Panc1 (cell line): Measurements from ENCODE around the gene NADSYN1. TPM values are rescaled to one million over a fixed set of nuclear protein-coding genes. Genes with fewer than 3 reads are reported as not detected.

Experiments used
- ATAC-seq: fragments of 200-7000 bp; cut with Tn5 transposase; 2 replicates; pipeline ENCODE4 v1.9.1; 2020; ENCODE audit warnings: mild to moderate bottlenecking, moderate library complexity
- BruUV-seq: library from RNA; stranded (reverse); fragments of 400-500 nt; replicated peaks from 2 replicates; lab custom pipeline; 2021; lab: Mats Ljungman, UMichigan
- CTCF ChIA-PET: fragments of 300-600 bp; sonication (Branson Sonifier 250); formaldehyde crosslinking; loops from one replicate; lab custom pipeline; 2022; ENCODE audit warnings: antibody characterized with exemption; lab: Charles Lee
- POLR2A ChIA-PET: fragments of 300-600 bp; sonication (Branson Sonifier 250); formaldehyde crosslinking; loops from one replicate; lab custom pipeline; 2022; ENCODE audit warnings: antibody characterized with exemption; lab: Charles Lee
- DNase-seq: peaks from one replicate; pipeline ENCODE4 v3.0.0-alpha.2; 2010; ENCODE audit warnings: low read depth, low spot score
- H3K27ac ChIP-seq: 2 replicates; pipeline ENCODE4 v1.5.1; 2011; ENCODE audit warnings: mild to moderate bottlenecking, low read length, inconsistent platforms
- H3K27me3 ChIP-seq: fragments of 200-500 bp; sonication (Bioruptor generic); 2 replicates; pipeline ENCODE4 v1.6.0; 2014; ENCODE audit warnings: low read length, inconsistent platforms; ENCODE audit not compliant: control insufficient read depth, insufficient read depth
- H3K36me3 ChIP-seq: fragments of 200-500 bp; sonication (Bioruptor generic); 2 replicates; pipeline ENCODE4 v1.5.1; 2014; ENCODE audit warnings: inconsistent platforms, mild to moderate bottlenecking, low read length, moderate library complexity; ENCODE audit not compliant: control insufficient read depth, insufficient read depth
- H3K4me1 ChIP-seq: 2 replicates; pipeline ENCODE4 v1.5.1; 2011; ENCODE audit warnings: inconsistent platforms, mild to moderate bottlenecking, low read length, moderate library complexity; ENCODE audit not compliant: control insufficient read depth, insufficient read depth
- H3K4me3 ChIP-seq, 2 experiments: 2 replicates each; pipeline ENCODE4 v1.5.1; 2011 to 2012; ENCODE audit warnings: low read depth in 2 of 2, low read length in 2 of 2, mild to moderate bottlenecking in 2 of 2, inconsistent platforms in 1 of 2, moderate library complexity in 1 of 2
- H3K9me3 ChIP-seq: fragments of 200-500 bp; sonication (Bioruptor generic); 2 replicates; pipeline ENCODE4 v1.5.1; 2014; ENCODE audit warnings: low read depth, mild to moderate bottlenecking, inconsistent platforms, low read length, moderate library complexity; ENCODE audit not compliant: control insufficient read depth, insufficient read depth
- CTCF ChIP-seq: fragments of 450-650 bp; IDR thresholded peaks from 2 replicates; pipeline ENCODE4 v1.5.1; 2017; ENCODE audit warnings: mild to moderate bottlenecking
- POLR2AphosphoS5 ChIP-seq: IDR thresholded peaks from 2 replicates; pipeline ENCODE4 v1.6.1; 2012; ENCODE audit warnings: mild to moderate bottlenecking, low read depth, low read length, moderate library complexity
- REST ChIP-seq, 2 experiments: IDR thresholded peaks; 2 replicates each; pipeline ENCODE4 v1.6.1; 2011 to 2012; ENCODE audit warnings: low read depth in 2 of 2, control low read depth in 1 of 2, low read length in 1 of 2, mild to moderate bottlenecking in 1 of 2, moderate library complexity in 1 of 2; ENCODE audit not compliant: insufficient read depth in 1 of 2
- SIN3A ChIP-seq: IDR thresholded peaks from 2 replicates; pipeline ENCODE4 v1.6.1; 2012; ENCODE audit warnings: low read depth, mild to moderate bottlenecking, low read length, moderate library complexity, borderline replicate concordance; ENCODE audit not compliant: insufficient read depth
- TCF7L2 ChIP-seq: IDR thresholded peaks from 2 replicates; pipeline ENCODE4 v1.6.1; 2011; ENCODE audit warnings: mild to moderate bottlenecking, low read depth, low read length, inconsistent platforms
- in situ Hi-C: cut with HindIII; loops from 2 replicates; pipeline ENCODE4 v1.10.0; 2016; ENCODE audit warnings: low sequenced_read_pairs, low pct_unique_long_range_greater_than_20kb
- intact Hi-C: fragments of 100-400 bp; cut with micrococcal nuclease; formaldehyde crosslinking; loops from one replicate; pipeline ENCODE4 v1.10.0; 2022; ENCODE audit not compliant: unreplicated experiment
- total RNA-seq: library from RNA; stranded (reverse); gene quantifications from one replicate; pipeline ENCODE4 v1.2.1, GENCODE V29; 2021; ENCODE audit not compliant: unreplicated experiment

Gene NADSYN1
- total RNA-seq, 1 experiment from 2014 or later: 76.1 TPM

- no peaks in the 10 kb centered on the region for H3K4me1 ChIP-seq
- intact Hi-C loops (no loop called here), in situ Hi-C loops (no loop called here)
- H3K9me3 ChIP-seq: no peaks in the 10 kb centered on the region
- ChIA-PET POLR2A (no interaction called here), CTCF (no interaction called here)
- H3K27me3 ChIP-seq: no peaks in the 10 kb centered on the region
- H3K27ac ChIP-seq: no peak overlapping the region
- no peaks in the 10 kb centered on the region for H3K36me3 ChIP-seq
- H3K4me3 ChIP-seq: no peak overlapping the region
- TF ChIP-seq SIN3A (no peak), TCF7L2 (no peak), POLR2AphosphoS5 (no peak), CTCF (no peak)
- no peak for ATAC-seq
- BruUV-seq: no TSS peak
- no peak for DNase-seq
These were observed 65.8 kb downstream of the NADSYN1 start for GRCh38 chr11:71518506-71519471.

DNA sequence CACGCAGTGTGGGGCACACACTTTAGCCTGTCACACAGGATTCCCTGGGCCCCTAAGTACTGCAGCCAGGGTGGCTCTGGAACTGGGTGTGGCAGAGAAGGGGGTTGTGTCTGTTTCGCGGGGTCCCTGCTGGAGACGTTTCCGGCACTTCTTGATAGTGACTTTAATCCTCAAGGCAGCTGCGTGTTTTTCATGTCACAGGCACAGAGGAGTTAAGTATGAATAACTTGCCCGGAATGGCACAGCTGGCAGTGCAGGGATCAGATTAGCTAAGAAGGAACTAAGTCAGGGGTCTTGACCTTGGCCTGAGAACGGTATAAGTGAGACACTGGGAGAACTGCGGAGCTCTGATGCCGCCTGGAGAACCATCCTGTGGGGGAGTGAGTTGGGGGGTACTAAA lies 66.5 kb downstream of the NADSYN1 start:
- ATAC-seq (no peak), DNase-seq (no peak)
- no peaks in the 10 kb centered on the region for H3K27me3 ChIP-seq
- ChIA-PET CTCF (no interaction called here), POLR2A (no interaction called here)
- no TSS peak for BruUV-seq
- H3K4me1 ChIP-seq: no peaks in the 10 kb centered on the region
- H3K4me3 ChIP-seq: no peak overlapping the region
- H3K27ac ChIP-seq: no peak overlapping the region
- no peaks in the 10 kb centered on the region for H3K9me3 ChIP-seq
- in situ Hi-C loops: no loop called here
- H3K36me3 ChIP-seq: no peaks in the 10 kb centered on the region
- intact Hi-C loops: no loop called here
- TF ChIP-seq SIN3A: no peak
- no peak for TF ChIP-seq POLR2AphosphoS5
- no peak for TF ChIP-seq CTCF
- TF ChIP-seq REST (IDR thresholded peaks at IDR 0.05; ENCODE audit: insufficient read depth in 1 of 2, low read depth in 2 of 2, low read length in 1 of 2): no peak
- TF ChIP-seq TCF7L2: no peak
